Suprapubic skin (tissue), 4 donors: Measurements from ENCODE around the gene LRMDA. TPM values are rescaled to one million over a fixed set of nuclear protein-coding genes. Genes with fewer than 3 reads are reported as not detected.

Experiments used
- DNase-seq, 2 donors: peaks; one replicate each; pipeline ENCODE4 v3.0.0-alpha.2; 2019; ENCODE audit warnings: low spot score in 2 of 2
- H3K27ac ChIP-seq: fragments of 200-600 bp; sonication (generic); one replicate; pipeline ENCODE4 v1.5.1; 2019
- H3K27me3 ChIP-seq: fragments of 200-600 bp; sonication (generic); one replicate; pipeline ENCODE4 v1.5.1; 2019
- H3K36me3 ChIP-seq: fragments of 200-600 bp; sonication (generic); one replicate; pipeline ENCODE4 v1.5.1; 2019
- H3K4me1 ChIP-seq: fragments of 200-600 bp; sonication (generic); one replicate; pipeline ENCODE4 v1.5.1; 2019
- H3K4me3 ChIP-seq: fragments of 200-600 bp; sonication (generic); one replicate; pipeline ENCODE4 v1.5.1; 2019; ENCODE audit warnings: mild to moderate bottlenecking
- H3K9me3 ChIP-seq: fragments of 200-600 bp; sonication (generic); one replicate; pipeline ENCODE4 v1.5.1; 2019
- EP300 ChIP-seq: sonication (generic); formaldehyde crosslinking; IDR thresholded peaks from one replicate; pipeline ENCODE4 v1.6.1; 2017; ENCODE audit warnings: antibody characterized with exemption
- POLR2A ChIP-seq, 2 donors: fragments of 450-650 bp; IDR thresholded peaks; one replicate each; pipeline ENCODE4 v1.6.1; 2017; ENCODE audit warnings: antibody characterized with exemption in 2 of 2, mild to moderate bottlenecking in 2 of 2, moderate library complexity in 2 of 2
- POLR2AphosphoS5 ChIP-seq, 3 donors: sonication (generic); formaldehyde crosslinking; IDR thresholded peaks; one replicate each; pipeline ENCODE4 v1.6.1; 2017; ENCODE audit warnings: antibody characterized with exemption in 3 of 3
- WGBS: methylation state at CpG from one replicate; pipeline ENCODE4 v1.1.5; 2018; 5-methylcytosine and 5-hydroxymethylcytosine counted together
- total RNA-seq, 4 donors: library from RNA; depleted of rRNA; stranded (reverse); fragments of >200 nt; gene quantifications; one replicate each; pipeline ENCODE4 v1.1.0, GENCODE V29; 2016
- TF ChIP-seq, protein P1 (sequence below), 2 donors: fragments of 200-600 bp in 1 of 2; fragments of 450-650 bp in 1 of 2; sonication (generic) in 1 of 2; IDR thresholded peaks; one replicate each; pipeline ENCODE4 v1.5.1; 2016 to 2019; ENCODE audit warnings: antibody characterized with exemption in 2 of 2, mild to moderate bottlenecking in 1 of 2, moderate library complexity in 1 of 2

Gene LRMDA
- total RNA-seq, 4 donors from 2014 or later = 0.10 to 2.9 (median 1.9) TPM; not detected in 1

DNA sequence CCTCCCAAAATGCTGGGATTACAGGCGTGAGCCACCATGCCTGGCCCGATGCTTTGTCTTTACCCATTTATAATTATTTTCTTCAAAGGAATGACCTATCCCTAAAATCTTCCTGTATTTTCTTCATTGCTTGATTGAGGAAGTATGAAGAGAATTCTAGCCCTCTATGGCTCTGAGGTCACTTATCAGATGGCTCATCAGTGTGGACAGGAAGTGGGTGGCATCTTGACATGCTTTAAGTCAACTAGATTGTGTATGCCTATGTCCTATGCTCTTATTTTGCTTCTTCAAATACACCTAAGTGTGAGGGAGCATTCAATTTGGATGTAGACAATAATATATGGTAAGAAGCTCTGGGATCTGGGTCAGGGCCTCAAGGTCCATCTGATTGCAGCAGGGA lies 1020.5 kb downstream of the LRMDA start:
- 98% methylated on average over 2 of the region's 2 CpGs for WGBS
- DNase-seq = no peak
- H3K27me3 ChIP-seq = no peaks in the 10 kb centered on the region
- H3K36me3 ChIP-seq = no peaks in the 10 kb centered on the region
- no peak overlapping the region for H3K27ac ChIP-seq
- H3K4me3 ChIP-seq = no peak overlapping the region
- no peaks in the 10 kb centered on the region for H3K9me3 ChIP-seq
- peaks cover 3% of the 10 kb centered on the region for H3K4me1 ChIP-seq
- no peak for TF ChIP-seq POLR2A (IDR thresholded peaks at IDR 0.05)
- no peak for TF ChIP-seq EP300
- TF ChIP-seq, protein P1, sequence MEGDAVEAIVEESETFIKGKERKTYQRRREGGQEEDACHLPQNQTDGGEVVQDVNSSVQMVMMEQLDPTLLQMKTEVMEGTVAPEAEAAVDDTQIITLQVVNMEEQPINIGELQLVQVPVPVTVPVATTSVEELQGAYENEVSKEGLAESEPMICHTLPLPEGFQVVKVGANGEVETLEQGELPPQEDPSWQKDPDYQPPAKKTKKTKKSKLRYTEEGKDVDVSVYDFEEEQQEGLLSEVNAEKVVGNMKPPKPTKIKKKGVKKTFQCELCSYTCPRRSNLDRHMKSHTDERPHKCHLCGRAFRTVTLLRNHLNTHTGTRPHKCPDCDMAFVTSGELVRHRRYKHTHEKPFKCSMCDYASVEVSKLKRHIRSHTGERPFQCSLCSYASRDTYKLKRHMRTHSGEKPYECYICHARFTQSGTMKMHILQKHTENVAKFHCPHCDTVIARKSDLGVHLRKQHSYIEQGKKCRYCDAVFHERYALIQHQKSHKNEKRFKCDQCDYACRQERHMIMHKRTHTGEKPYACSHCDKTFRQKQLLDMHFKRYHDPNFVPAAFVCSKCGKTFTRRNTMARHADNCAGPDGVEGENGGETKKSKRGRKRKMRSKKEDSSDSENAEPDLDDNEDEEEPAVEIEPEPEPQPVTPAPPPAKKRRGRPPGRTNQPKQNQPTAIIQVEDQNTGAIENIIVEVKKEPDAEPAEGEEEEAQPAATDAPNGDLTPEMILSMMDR (IDR thresholded peaks at IDR 0.05) = no peak
- TF ChIP-seq POLR2AphosphoS5 (IDR thresholded peaks at IDR 0.05) = no peak

DNA sequence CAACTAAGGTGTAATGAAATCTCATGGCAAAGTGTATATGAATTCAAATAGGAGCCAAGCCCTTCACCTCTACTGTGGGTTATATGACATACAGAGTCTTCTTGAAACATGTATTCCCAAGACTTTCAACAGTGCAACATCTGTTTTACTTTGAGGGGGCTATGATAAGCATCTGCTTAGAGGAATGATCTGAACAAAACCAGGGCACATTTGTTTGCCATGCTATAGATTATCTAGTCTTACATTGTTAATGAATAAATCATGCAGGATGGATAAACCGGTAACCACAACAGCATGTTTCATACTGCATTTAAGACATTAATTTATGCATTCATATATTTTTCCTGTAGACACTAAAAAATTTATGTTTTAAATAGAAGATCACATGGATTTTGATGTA lies 1021.9 kb downstream of the LRMDA start:
- H3K36me3 ChIP-seq = no peaks in the 10 kb centered on the region
- H3K4me1 ChIP-seq = peaks cover 5% of the 10 kb centered on the region
- H3K4me3 ChIP-seq = no peak overlapping the region
- no peak overlapping the region for H3K27ac ChIP-seq
- TF ChIP-seq POLR2A (IDR thresholded peaks at IDR 0.05) (no peak), POLR2AphosphoS5 (IDR thresholded peaks at IDR 0.05) (no peak), EP300 (no peak)
- TF ChIP-seq, protein P1 (IDR thresholded peaks at IDR 0.05) = no peak
- no peaks in the 10 kb centered on the region for H3K27me3 ChIP-seq
- WGBS = 72% methylated on average over 1 of the region's 1 CpG
- no peak for DNase-seq
- H3K9me3 ChIP-seq = no peaks in the 10 kb centered on the region

GRCh38 chr10:76453997-76454396 lies 1022.6 kb downstream of the LRMDA start:
- TF ChIP-seq POLR2AphosphoS5 (IDR thresholded peaks at IDR 0.05) = no peak
- TF ChIP-seq POLR2A (IDR thresholded peaks at IDR 0.05) = no peak
- TF ChIP-seq EP300 = no peak
- TF ChIP-seq, protein P1 (IDR thresholded peaks at IDR 0.05) = no peak
- H3K4me1 ChIP-seq = peaks cover 10% of the 10 kb centered on the region
- no peaks in the 10 kb centered on the region for H3K36me3 ChIP-seq
- no peaks in the 10 kb centered on the region for H3K27me3 ChIP-seq
- no peak overlapping the region for H3K4me3 ChIP-seq
- WGBS = 67% methylated on average over 4 of the region's 4 CpGs
- no peak for DNase-seq
- peak overlapping the region; percentile 7 for H3K27ac ChIP-seq
- H3K9me3 ChIP-seq = no peaks in the 10 kb centered on the region

DNA sequence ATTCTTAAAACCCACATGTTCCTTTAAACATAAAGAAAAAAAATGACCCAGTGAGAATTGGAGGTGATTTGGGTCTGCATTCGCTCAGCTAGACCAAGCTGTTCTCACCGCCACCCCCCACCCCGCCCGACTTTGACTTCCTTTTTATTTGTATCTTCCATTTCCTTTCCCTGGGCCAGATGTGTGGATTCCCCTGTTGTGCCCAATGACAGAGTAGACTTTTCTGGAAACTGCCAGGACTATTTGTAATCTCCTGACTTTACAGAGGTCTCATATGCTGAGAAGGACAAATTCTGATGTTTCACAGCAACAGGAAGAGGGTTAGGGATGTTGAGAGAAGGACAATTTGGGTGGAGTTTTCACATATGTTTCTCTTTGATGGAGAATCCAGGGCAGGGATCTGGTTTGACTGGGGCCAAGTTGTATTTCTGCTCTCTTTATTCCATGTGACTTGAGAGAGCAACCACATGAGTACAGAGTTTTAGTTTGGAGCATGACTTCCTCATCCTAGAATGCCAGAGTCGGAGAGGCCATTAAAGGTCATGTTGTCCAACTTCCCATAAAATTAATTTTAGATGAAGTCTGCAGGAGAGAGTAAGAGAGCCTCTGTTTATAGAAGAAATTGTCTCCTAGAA lies 1023.2 kb downstream of the LRMDA start:
- Histone ChIP-seq H3K36me3 (no peaks in the 10 kb centered on the region), H3K27me3 (no peaks in the 10 kb centered on the region), H3K4me3 (no peak overlapping the region), H3K4me1 (peaks cover 10% of the 10 kb centered on the region), H3K9me3 (no peaks in the 10 kb centered on the region), H3K27ac (peak overlapping the region; percentile 7)
- WGBS = 67% methylated on average over 5 of the region's 5 CpGs
- TF ChIP-seq, protein P1 (IDR thresholded peaks at IDR 0.05) = no peak
- TF ChIP-seq POLR2A (IDR thresholded peaks at IDR 0.05) = no peak
- TF ChIP-seq EP300 = no peak
- no peak for TF ChIP-seq POLR2AphosphoS5 (IDR thresholded peaks at IDR 0.05)
- DNase-seq = no peak

- TF ChIP-seq, protein P1 (IDR thresholded peaks at IDR 0.05) = no peak
- TF ChIP-seq POLR2AphosphoS5 (IDR thresholded peaks at IDR 0.05) = no peak
- no peak for TF ChIP-seq EP300
- TF ChIP-seq POLR2A (IDR thresholded peaks at IDR 0.05) = no peak
- Histone ChIP-seq H3K36me3 (no peaks in the 10 kb centered on the region), H3K27me3 (no peaks in the 10 kb centered on the region), H3K4me3 (no peak overlapping the region), H3K27ac (no peak overlapping the region), H3K9me3 (no peaks in the 10 kb centered on the region), H3K4me1 (peaks cover 10% of the 10 kb centered on the region)
- WGBS = 59% methylated on average over 1 of the region's 1 CpG
- DNase-seq = no peak
These were observed 1024.8 kb downstream of the LRMDA start for GRCh38 chr10:76456197-76456596.
